PFSK-1 (cell line): Measurements from ENCODE around the gene DHRS2.

ENCODE experiments used
- FOXP2 ChIP-seq: optimal IDR thresholded peaks from 2 replicates; pipeline ENCODE3; 2011; ENCODE audit warnings: borderline replicate concordance, control low read depth, inconsistent platforms; ENCODE audit not compliant: insufficient read depth; ENCODE audit errors: extremely low read length, extremely low read depth
- POLR2AphosphoS5 ChIP-seq: IDR thresholded peaks from 2 replicates; pipeline ENCODE4 v1.6.1; 2012; ENCODE audit warnings: low read depth, mild to moderate bottlenecking, control low read depth, low read length, moderate library complexity
- SIN3A ChIP-seq: IDR thresholded peaks from 2 replicates; pipeline ENCODE4 v1.6.1; 2012; ENCODE audit warnings: mild to moderate bottlenecking, low read length, moderate library complexity, borderline replicate concordance; ENCODE audit not compliant: insufficient read depth
- TAF1 ChIP-seq: IDR thresholded peaks from 2 replicates; pipeline ENCODE4 v1.6.1; 2012; ENCODE audit warnings: low read length, control low read depth, borderline replicate concordance; ENCODE audit not compliant: insufficient read depth
- TF ChIP-seq, protein P1 (sequence below), 2 experiments: IDR thresholded peaks; 2 replicates each; pipeline versions ENCODE4 v1.6.1 to v1.8.0; 2011 to 2012; ENCODE audit warnings: low read depth in 2 of 2, low read length in 2 of 2, control low read depth in 1 of 2, inconsistent platforms in 1 of 2, mild to moderate bottlenecking in 1 of 2, moderate library complexity in 1 of 2; ENCODE audit not compliant: insufficient read depth in 1 of 2

Gene DHRS2

DNA sequence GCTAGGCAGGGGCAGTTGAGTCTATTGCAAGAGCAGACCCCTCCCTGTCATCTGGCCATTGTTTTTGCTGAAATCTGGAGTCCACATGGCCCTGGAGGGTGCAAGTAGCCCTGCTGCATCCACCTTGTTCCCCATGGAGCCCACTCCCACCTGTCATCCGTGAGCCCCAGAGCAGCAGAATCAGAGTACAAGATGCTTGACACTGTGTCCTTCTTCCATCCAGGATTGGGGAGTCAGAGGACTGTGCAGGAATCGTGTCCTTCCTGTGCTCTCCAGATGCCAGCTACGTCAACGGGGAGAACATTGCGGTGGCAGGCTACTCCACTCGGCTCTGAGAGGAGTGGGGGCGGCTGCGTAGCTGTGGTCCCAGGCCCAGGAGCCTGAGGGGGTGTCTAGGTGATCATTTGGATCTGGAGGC, 8.8 kb downstream of the DHRS2 start:
- TF ChIP-seq FOXP2 (no peak), TAF1 (no peak), SIN3A (no peak)

DNA sequence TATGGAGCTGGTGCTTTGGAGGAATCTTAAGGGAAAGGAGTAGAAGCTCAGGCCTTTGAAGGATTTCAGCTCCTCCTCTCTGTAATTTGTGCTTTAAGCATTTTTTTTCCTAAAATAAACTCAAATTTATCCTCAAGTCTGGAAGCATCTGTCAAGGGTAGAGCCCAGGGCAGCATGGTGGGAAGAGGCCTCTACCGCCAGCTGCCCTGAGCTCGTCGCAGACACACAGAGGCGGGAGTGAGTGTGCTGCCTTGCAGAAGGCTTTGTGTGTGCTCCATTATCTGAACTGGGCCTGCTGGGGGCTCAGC, 9.3 kb downstream of the DHRS2 start:
- no peak for TF ChIP-seq SIN3A
- no peak for TF ChIP-seq TAF1
- no peak for TF ChIP-seq POLR2AphosphoS5
- no peak for TF ChIP-seq FOXP2
- TF ChIP-seq, protein P1, sequence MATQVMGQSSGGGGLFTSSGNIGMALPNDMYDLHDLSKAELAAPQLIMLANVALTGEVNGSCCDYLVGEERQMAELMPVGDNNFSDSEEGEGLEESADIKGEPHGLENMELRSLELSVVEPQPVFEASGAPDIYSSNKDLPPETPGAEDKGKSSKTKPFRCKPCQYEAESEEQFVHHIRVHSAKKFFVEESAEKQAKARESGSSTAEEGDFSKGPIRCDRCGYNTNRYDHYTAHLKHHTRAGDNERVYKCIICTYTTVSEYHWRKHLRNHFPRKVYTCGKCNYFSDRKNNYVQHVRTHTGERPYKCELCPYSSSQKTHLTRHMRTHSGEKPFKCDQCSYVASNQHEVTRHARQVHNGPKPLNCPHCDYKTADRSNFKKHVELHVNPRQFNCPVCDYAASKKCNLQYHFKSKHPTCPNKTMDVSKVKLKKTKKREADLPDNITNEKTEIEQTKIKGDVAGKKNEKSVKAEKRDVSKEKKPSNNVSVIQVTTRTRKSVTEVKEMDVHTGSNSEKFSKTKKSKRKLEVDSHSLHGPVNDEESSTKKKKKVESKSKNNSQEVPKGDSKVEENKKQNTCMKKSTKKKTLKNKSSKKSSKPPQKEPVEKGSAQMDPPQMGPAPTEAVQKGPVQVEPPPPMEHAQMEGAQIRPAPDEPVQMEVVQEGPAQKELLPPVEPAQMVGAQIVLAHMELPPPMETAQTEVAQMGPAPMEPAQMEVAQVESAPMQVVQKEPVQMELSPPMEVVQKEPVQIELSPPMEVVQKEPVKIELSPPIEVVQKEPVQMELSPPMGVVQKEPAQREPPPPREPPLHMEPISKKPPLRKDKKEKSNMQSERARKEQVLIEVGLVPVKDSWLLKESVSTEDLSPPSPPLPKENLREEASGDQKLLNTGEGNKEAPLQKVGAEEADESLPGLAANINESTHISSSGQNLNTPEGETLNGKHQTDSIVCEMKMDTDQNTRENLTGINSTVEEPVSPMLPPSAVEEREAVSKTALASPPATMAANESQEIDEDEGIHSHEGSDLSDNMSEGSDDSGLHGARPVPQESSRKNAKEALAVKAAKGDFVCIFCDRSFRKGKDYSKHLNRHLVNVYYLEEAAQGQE (IDR thresholded peaks at IDR 0.05; ENCODE audit: insufficient read depth in 1 of 2, low read depth in 2 of 2, low read length in 2 of 2), result no peak

DNA sequence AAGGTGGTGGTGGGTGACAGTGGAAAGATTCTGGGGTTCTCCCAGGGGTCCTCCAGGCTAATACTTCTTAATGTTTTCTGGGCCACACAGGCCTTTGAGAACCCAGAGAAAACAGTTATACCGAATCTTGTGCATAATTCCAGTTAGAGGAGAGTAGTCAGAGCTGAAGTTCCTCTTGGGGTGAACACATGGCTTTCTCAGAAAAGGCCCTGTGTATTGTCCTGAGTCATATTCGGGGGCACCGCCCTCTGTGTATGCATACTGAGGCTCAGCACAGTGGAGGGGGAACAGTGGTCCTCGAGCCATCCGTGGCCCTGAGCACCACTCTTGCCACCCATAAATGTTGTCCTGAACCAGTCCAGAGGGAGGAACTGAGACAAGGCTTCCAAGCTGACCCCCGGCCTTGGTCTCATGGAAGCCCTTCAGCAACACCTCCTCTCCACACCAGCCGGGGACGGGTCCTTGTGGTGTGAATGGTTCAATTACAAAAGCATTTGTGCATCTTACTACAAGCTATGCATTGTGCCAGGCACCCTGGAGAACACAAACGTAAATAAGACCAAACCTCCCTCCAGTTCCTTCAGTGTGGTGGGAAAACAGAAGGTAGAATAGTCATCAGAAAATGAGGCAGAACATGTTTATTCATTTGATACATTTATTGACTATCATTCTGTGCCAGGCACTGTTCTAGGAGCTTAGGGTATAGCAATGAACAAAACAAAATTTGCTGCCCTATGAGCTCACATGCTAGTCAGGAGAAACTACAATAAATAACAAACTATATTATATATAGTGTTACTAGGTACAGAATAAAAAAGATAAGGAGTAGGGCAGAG, 9.9 kb downstream of the DHRS2 start:
- TF ChIP-seq SIN3A (no peak), POLR2AphosphoS5 (no peak), FOXP2 (no peak), TAF1 (no peak)
- TF ChIP-seq, protein P1 (IDR thresholded peaks at IDR 0.05; ENCODE audit: insufficient read depth in 1 of 2, low read depth in 2 of 2, low read length in 2 of 2), result no peak

DNA sequence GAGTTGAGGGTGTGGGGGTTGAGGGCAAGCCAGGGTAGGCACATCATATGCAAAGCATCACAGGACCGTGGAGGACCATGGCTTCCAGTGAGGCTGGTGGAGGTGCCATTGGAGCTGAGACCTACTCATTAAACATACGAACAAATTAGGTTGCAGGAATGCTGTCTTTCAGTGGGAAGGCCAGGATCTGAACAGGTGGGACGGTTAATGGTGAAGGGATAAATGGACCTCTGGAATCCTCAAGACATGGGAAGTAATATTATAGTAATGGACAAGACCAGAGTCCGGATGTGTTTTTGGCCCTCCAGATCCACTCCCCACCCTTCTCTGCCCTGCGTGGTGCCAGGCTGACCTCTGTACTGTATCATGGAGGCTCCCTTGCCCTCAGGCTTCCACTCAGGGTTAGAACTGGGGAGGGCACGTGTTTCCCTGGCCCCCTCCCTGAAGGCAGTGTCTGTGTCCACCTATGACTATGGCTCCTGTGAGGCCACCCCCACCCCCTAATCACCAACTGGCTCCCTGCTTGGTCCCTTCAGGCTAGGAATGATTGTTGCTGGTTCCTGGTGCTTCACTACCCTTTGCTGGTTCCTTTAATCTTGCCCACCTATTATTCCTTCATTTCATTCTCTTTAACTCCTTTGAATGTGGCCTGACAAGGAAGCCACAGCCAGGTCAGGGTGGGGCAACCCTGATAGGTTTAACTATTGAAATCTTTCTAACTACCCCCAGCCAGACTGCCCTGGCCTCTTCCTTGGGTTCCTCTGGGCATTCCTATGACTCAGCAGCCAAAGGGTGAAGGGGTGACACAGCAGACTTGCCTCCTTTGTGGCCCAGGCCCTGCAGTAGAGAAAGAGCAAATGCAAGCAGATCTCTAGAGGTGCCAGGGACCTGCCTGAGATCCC, 10.7 kb downstream of the DHRS2 start:
- no peak for TF ChIP-seq POLR2AphosphoS5
- no peak for TF ChIP-seq TAF1
- no peak for TF ChIP-seq SIN3A
- no peak for TF ChIP-seq FOXP2
- TF ChIP-seq, protein P1 (IDR thresholded peaks at IDR 0.05; ENCODE audit: insufficient read depth in 1 of 2, low read depth in 2 of 2, low read length in 2 of 2), result no peak

DNA sequence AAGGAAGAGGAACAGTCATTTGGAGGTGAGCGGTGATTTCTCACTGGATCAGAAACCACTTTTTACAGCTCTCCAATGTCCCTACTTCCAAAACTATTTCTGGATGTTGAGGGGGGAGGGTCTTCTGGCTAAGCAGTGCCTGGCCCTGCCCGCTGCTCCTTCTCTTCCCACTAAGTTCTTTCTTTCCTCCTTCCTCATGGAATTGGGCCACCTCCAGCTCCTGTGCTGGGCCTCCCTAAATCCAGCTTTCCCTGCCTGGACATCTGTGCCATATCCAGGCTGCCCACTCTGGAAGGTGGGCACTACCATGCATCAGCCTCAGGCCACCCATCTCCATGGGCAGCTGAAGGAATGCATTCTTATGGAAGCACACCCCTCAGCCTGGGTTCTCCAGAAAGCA, 11.5 kb downstream of the DHRS2 start:
- TF ChIP-seq POLR2AphosphoS5, result no peak
